Measurements from ENCODE around the gene PIEZO1.

PIEZO1 gene

GRCh38 chr16:88749358-88749757 is 35.7 kb downstream of the PIEZO1 start:
- DNase-seq (ENCODE audit: low read depth in 2 of 2) = no peak
- TF ChIP-seq CTCF (IDR thresholded peaks at IDR 0.05; ENCODE audit: low read depth, low read length) = no peak
- H3K4me3 ChIP-seq (replicated peaks in 1 of 2; ENCODE audit: low read depth in 2 of 2, low read length in 2 of 2) = no peak overlapping the region

DNA sequence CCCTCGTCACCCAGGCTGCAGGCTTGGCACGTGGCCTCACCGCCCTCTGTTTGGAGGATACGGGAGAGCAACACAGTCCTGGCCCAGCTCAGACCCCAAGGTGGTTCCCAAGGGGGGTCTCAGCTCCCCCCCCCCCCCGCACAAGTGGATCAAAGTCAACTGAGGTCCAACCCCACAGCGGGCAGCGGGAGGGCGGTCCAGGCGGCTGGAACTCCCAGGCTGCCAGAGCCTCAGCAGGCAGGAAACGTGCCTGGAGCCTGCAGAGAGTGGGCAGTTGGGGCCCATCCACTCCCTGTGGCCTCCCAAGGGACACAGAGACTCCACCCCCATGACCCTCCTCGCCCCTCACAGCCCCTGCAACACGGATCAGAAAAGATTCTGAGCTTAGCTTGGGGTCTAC is 36.7 kb downstream of the PIEZO1 start:
- no peak for DNase-seq (ENCODE audit: low read depth in 2 of 2)
- TF ChIP-seq CTCF (IDR thresholded peaks at IDR 0.05; ENCODE audit: low read depth, low read length) = no peak
- no peak overlapping the region for H3K4me3 ChIP-seq (replicated peaks in 1 of 2; ENCODE audit: low read depth in 2 of 2, low read length in 2 of 2)

- peak; percentile 20 for TF ChIP-seq CTCF (IDR thresholded peaks at IDR 0.05; ENCODE audit: low read depth, low read length)
- peak in 1 of 2 donors; percentile 34 for DNase-seq (ENCODE audit: low read depth in 2 of 2)
- H3K4me3 ChIP-seq (replicated peaks in 1 of 2; ENCODE audit: low read depth in 2 of 2, low read length in 2 of 2) = no peak overlapping the region
Observed at GRCh38 chr16:88747588-88748301, 37.3 kb downstream of the PIEZO1 start.

DNA sequence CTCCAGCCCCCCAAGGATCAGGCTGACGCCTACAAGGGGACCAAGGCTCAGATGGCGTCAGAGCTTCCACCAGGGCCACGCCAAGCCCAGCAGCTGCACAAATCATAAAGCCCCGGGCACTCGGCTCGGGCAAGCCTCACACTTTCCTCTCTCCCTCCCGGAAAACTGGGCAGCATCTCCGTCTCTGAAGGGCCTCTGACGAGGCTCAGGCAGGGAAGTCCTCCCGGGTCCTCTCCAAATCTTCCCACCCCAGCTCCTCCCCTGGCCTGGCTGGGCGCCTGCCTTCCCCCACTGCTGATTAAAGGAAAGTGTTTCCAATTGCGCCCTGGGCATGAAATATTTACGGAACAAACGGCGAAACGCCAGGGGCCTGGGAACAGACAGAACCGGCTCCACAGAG is 38.5 kb downstream of the PIEZO1 start:
- peak in 1 of 2 donors; percentile 69 for DNase-seq (ENCODE audit: low read depth in 2 of 2)
- H3K4me3 ChIP-seq (replicated peaks in 1 of 2; ENCODE audit: low read depth in 2 of 2, low read length in 2 of 2) = no peak overlapping the region
- TF ChIP-seq CTCF (IDR thresholded peaks at IDR 0.05; ENCODE audit: low read depth, low read length) = no peak

DNA sequence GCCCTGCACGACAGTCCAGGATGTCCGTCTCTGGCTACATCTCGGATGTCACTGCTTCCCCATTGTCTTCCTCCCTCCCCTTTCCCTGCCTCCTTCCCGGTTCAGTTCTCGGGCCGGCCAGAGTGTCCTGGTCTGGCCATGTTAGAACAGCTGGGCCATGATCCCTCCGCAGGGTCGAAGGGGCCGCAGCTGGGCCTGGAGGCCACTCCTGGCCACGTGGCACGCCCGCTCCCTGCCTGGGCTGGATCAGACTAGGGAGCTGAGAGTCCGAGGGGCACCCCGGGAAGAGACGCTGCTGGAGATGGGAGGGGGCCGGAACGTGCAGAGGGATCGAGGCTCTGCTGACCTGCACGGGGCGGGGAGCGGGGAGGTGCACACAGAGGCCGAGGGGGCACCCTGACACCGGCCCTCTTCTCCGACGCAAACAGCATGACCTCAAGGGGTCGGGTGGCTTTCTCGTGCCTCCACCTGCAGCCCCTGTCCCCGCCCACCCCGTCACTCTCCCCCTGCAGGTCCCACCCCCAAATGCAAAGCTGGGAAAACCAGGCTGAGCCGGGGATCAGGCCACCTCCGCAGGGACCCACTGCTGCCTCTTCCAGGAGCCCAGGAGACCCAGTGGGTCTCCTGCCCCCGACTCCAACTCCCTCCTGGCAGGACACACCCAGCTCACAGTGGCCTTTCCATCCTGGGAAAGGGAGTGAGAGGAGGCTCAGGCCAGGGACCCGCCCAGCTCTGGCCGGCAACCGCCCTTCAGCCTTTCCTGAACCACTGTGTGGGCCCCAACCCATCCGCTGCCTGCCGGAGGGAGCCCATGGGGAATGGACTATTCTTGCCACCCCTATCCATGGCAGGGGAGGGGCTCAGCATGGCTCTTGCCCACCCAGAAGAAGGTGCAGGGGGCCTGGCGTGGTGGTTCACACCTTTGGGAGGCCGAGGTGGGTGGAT is 40.2 kb downstream of the PIEZO1 start:
- no peak overlapping the region for H3K4me3 ChIP-seq (replicated peaks in 1 of 2; ENCODE audit: low read depth in 2 of 2, low read length in 2 of 2)
- TF ChIP-seq CTCF (IDR thresholded peaks at IDR 0.05; ENCODE audit: low read depth, low read length) = no peak
- no peak for DNase-seq (ENCODE audit: low read depth in 2 of 2)

- DNase-seq (ENCODE audit: low read depth in 2 of 2) = peak; percentile 68 to 76
- TF ChIP-seq CTCF (IDR thresholded peaks at IDR 0.05; ENCODE audit: low read depth, low read length) = peak; percentile 83
- no peak overlapping the region for H3K4me3 ChIP-seq (replicated peaks in 1 of 2; ENCODE audit: low read depth in 2 of 2, low read length in 2 of 2)
Observed at GRCh38 chr16:88743693-88744576, 41.1 kb downstream of the PIEZO1 start.
